Measurements from ENCODE around the gene RRAGA. TPM values are rescaled to one million over a fixed set of nuclear protein-coding genes. Genes with fewer than 3 reads are reported as not detected.
"Not testable (repeated sequence)": the region's sequence is repeated elsewhere in the genome, so short reads cannot be mapped to it uniquely, and the experiment has no call there.

RRAGA gene
- total RNA-seq, 4 donors from 2014 or later, result 51.9 to 64.7 (median 58.5) TPM

DNA sequence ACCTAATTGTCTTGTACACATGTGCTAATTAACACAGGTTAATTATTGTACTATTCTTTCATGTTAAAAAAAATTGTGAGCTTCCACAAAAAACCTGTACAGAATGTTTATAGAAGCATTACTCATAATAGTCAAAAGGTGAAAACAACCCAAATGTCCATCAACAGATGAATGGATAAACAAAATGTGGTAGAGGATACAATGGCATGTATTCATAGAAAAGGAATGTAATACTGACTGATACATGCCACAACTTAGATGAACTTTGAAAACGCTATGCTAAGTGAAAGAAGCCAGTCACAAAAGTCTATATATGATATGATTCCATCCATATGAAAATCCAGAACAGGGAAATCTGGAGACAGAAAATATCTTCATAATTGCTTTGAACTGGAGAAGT lies 25.6 kb downstream of the RRAGA start:
- WGBS, 2 donors, result 40 to 58% methylated on average over 1 of the region's 1 CpG
- Histone ChIP-seq H3K4me3 (no peak overlapping the region), H3K9me3 (no peaks in the 10 kb centered on the region), H3K27ac (no peak overlapping the region), H3K36me3 (peaks cover 0 to 94% (median 3%) of the 10 kb centered on the region in 3 donors), H3K27me3 (no peaks in the 10 kb centered on the region), H3K4me1 (no peaks in the 10 kb centered on the region)
- no peak for DNase-seq (ENCODE audit: low spot score in 2 of 2)
- TF ChIP-seq POLR2A (IDR thresholded peaks at IDR 0.05) (no peak), EP300 (IDR thresholded peaks at IDR 0.05) (no peak)
- TF ChIP-seq, protein P1, sequence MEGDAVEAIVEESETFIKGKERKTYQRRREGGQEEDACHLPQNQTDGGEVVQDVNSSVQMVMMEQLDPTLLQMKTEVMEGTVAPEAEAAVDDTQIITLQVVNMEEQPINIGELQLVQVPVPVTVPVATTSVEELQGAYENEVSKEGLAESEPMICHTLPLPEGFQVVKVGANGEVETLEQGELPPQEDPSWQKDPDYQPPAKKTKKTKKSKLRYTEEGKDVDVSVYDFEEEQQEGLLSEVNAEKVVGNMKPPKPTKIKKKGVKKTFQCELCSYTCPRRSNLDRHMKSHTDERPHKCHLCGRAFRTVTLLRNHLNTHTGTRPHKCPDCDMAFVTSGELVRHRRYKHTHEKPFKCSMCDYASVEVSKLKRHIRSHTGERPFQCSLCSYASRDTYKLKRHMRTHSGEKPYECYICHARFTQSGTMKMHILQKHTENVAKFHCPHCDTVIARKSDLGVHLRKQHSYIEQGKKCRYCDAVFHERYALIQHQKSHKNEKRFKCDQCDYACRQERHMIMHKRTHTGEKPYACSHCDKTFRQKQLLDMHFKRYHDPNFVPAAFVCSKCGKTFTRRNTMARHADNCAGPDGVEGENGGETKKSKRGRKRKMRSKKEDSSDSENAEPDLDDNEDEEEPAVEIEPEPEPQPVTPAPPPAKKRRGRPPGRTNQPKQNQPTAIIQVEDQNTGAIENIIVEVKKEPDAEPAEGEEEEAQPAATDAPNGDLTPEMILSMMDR (IDR thresholded peaks at IDR 0.05), result no peak

DNA sequence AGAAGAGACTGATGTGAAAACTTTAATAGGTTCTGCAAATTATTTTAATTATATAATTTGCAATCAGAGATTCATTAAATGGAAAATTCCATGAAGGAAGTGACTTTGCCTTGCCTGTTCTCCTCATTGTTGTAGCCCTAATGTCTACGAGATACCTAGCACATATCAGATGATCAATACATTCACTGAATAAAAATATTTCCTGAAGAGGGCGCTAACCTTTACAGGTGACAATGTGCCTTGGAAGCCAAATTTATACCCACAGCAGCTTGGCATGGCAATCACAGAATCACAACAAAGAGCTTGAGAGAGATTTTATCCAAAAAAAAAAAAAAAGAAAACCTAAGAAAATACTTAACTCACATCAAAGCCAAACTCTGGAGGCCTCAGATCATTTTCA lies 36.1 kb downstream of the RRAGA start:
- DNase-seq (ENCODE audit: low spot score in 2 of 2), result no peak
- Histone ChIP-seq H3K9me3 (no peaks in the 10 kb centered on the region), H3K27me3 (no peaks in the 10 kb centered on the region), H3K4me3 (no peak overlapping the region), H3K4me1 (no peaks in the 10 kb centered on the region), H3K36me3 (peaks cover 0 to 87% (median 0%) of the 10 kb centered on the region in 3 donors), H3K27ac (no peak overlapping the region)
- TF ChIP-seq EP300 (IDR thresholded peaks at IDR 0.05) (no peak), POLR2A (IDR thresholded peaks at IDR 0.05) (no peak)
- TF ChIP-seq, protein P1 (IDR thresholded peaks at IDR 0.05), result no peak
- 71 to 79% methylated on average over 2 of the region's 2 CpGs for WGBS, 2 donors

DNA sequence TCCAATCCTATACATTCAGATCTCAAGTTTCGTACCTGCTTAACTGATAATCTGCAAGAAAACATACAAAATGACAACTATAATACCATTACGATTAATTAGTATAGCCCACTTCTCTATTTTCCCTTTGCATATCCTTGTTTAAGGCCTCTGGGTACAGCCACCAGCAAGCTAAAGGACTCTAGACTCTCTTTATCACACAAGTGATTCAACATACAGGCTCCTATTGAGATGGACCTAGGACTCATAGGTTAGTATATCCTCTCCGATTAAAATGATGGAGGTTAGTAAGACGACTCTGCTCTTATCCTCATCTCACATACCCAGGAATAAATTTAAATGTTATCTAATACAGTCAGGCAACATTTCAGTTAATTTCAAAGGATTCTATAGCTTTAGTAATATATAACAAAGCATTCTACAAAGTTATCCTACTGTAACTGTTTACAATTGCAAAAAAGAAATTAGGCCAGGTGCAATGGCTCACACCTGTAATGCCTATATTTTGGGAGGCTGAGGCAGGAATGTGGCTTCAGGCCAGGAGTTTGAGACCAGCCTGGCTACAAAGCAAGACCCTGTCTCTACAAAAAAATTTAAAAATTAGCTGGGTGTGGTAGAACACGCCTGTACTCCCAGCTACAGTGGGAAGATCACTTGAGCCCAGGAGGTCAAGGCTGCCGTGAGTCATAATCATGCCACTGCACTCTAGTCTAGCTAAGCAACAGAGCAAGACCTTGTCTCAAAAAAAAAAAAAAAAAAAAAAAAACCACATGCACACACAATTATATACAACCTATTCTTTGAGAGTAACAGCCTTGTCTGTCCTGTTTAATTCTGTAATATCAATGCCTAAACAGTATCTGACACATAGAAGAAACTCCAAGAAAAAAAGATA lies 38.1 kb downstream of the RRAGA start:
- TF ChIP-seq EP300 (IDR thresholded peaks at IDR 0.05), result no peak
- TF ChIP-seq, protein P1 (IDR thresholded peaks at IDR 0.05), result no peak
- TF ChIP-seq POLR2A (IDR thresholded peaks at IDR 0.05), result no peak
- no peaks in the 10 kb centered on the region for H3K27me3 ChIP-seq
- DNase-seq (ENCODE audit: low spot score in 2 of 2), result no peak
- no peak overlapping the region for H3K4me3 ChIP-seq
- H3K9me3 ChIP-seq, result no peaks in the 10 kb centered on the region
- peaks cover 0 to 89% (median 8%) of the 10 kb centered on the region in 3 donors for H3K36me3 ChIP-seq
- H3K27ac ChIP-seq, result no peak overlapping the region
- WGBS, 2 donors, result 87 to 89% methylated on average over 6 of the region's 6 CpGs
- no peaks in the 10 kb centered on the region for H3K4me1 ChIP-seq

DNA sequence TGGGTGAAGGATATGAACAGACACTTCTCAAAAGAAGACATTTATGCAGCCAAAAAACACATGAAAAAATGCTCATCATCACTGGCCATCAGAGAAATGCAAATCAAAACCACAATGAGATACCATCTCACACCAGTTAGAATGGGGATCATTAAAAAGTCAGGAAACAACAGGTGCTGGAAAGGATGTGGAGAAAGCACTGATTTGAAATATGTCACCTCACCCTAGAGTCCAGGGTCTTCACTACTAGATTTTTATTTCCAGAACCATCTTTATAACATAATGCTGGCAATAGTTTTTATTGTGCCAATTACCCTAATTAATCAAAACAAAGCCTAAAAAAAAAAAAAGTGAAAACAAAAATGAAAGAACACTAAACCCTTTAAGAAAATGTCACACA lies 48.2 kb downstream of the RRAGA start:
- Histone ChIP-seq H3K4me1 (peaks cover 0 to 29% (median 10%) of the 10 kb centered on the region in 4 donors), H3K36me3 (peaks cover 0 to 22% (median 3%) of the 10 kb centered on the region in 3 donors)
- H3K4me3 ChIP-seq; H3K27me3 ChIP-seq; H3K9me3 ChIP-seq; H3K27ac ChIP-seq; DNase-seq (ENCODE audit: low spot score in 2 of 2): not testable (repeated sequence)

Small RNA genes within 50 kb of the gene (small RNA-seq; reads per million reads assigned to genes)
- gene RF00019, result not detected
- not detected for gene RNU6-264P
- 13.8 reads per million, percentile 91 among the genes with 10 or more reads in this experiment for gene SCARNA8

Other genes starting within 250 kb of the RRAGA start
- 1 to 10 TPM in 1 of 4 donors, under 1 TPM in 1, not detected in 2; 0.39 to 1.0 TPM for gene SAXO1, start 16.2 kb upstream of the RRAGA start, total RNA-seq
- gene HAUS6, start 53.5 kb downstream of the RRAGA start, total RNA-seq, result 10 to 100 TPM; 10.1 to 37.1 (median 11.2) TPM
- gene PLIN2, start 78.1 kb downstream of the RRAGA start, total RNA-seq, result 100 to 1,000 TPM in 3 of 4 donors, 10 to 100 TPM in 1; 64.7 to 595 (median 148) TPM
- 100 to 1,000 TPM in 1 of 4 donors, 10 to 100 TPM in 3; 60.4 to 102 (median 72.5) TPM for gene DENND4C, start 181.3 kb downstream of the RRAGA start, total RNA-seq

All from tibial nerve (tissue), 4 donors.